Endothelial cell (in vitro differentiated cells): ENCODE results near the gene GFM1. TPM values are rescaled to one million over a fixed set of nuclear protein-coding genes. Genes with fewer than 3 reads are reported as not detected.
A peak's percentile ranks its signal among the peaks of the same experiment; 100 is the strongest.

ENCODE experiments used
- DNase-seq: peaks from one replicate; pipeline ENCODE4 v3.0.0; 2021; ENCODE audit warnings: low spot score
- H3K27ac Mint-ChIP-seq: one replicate; pipeline ENCODE4 v1.8.0; 2021; ENCODE audit warnings: mixed read lengths, inconsistent platforms; ENCODE audit not compliant: unreplicated experiment
- H3K27me3 Mint-ChIP-seq: one replicate; pipeline ENCODE4 v1.8.0; 2021; ENCODE audit warnings: mild to moderate bottlenecking, moderate library complexity, mixed read lengths, inconsistent platforms; ENCODE audit not compliant: unreplicated experiment
- H3K36me3 Mint-ChIP-seq: one replicate; pipeline ENCODE4 v1.8.0; 2021; ENCODE audit warnings: mild to moderate bottlenecking, low read depth, mixed read lengths, inconsistent platforms; ENCODE audit not compliant: unreplicated experiment
- H3K4me1 Mint-ChIP-seq: one replicate; pipeline ENCODE4 v1.8.0; 2021; ENCODE audit warnings: mild to moderate bottlenecking, mixed read lengths, inconsistent platforms; ENCODE audit not compliant: unreplicated experiment
- H3K4me3 Mint-ChIP-seq: one replicate; pipeline ENCODE4 v1.8.0; 2021; ENCODE audit warnings: mild to moderate bottlenecking, mixed read lengths, inconsistent platforms; ENCODE audit not compliant: unreplicated experiment
- H3K9me3 Mint-ChIP-seq: one replicate; pipeline ENCODE4 v1.8.0; 2021; ENCODE audit warnings: mixed read lengths, inconsistent platforms; ENCODE audit not compliant: unreplicated experiment
- total RNA-seq: library from RNA; stranded (reverse); fragmentation: NEBNext Ultra II Directional; extraction: Animal tissue kit (Norgen Biotek cat#: 25700); gene quantifications from one replicate; pipeline ENCODE4 v1.2.1, GENCODE V29; 2021; ENCODE audit not compliant: unreplicated experiment
- TF ChIP-seq, protein P1 (sequence below): fragments of 200-600 bp; sonication (generic); IDR thresholded peaks from one replicate; pipeline ENCODE4 v1.5.0; 2021; ENCODE audit warnings: antibody characterized with exemption; ENCODE audit not compliant: unreplicated experiment

The GFM1 gene
- total RNA-seq, 1 donor from 2014 or later = 71.2 TPM

DNA sequence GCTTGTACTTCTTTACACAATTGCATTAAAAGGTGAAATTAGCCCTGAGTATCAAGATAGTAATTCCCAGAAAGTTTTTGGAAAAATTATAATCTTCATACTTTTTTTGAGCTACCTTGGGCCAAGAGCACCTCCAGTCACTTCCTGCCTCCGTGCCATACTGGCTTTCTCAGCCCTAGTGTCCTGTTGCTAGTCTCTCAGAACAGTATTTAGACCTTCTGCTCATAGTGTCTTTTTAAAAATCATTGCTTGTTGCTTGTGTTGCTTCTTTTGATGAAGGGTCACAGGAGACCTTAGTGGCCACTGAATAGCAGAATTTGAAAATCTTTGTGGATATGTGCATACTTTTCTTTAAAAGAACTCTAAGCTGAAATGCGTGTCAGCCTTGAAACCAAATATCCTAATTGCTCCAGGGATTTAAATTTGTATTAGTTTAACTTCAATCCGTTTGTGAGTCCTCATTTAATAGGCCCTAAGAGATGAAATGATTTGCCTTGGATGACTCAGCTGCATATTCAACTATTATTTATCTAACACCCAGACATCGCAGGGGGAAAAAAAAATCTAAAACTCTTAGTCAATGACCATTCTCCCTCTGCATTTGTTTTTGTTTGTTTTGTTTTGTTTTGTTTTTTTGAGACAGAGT, 57.2 kb downstream of the GFM1 start:
- no peak overlapping the region for H3K4me3 Mint-ChIP-seq
- H3K4me1 Mint-ChIP-seq = peaks cover 36% of the 10 kb centered on the region
- TF ChIP-seq, protein P1, sequence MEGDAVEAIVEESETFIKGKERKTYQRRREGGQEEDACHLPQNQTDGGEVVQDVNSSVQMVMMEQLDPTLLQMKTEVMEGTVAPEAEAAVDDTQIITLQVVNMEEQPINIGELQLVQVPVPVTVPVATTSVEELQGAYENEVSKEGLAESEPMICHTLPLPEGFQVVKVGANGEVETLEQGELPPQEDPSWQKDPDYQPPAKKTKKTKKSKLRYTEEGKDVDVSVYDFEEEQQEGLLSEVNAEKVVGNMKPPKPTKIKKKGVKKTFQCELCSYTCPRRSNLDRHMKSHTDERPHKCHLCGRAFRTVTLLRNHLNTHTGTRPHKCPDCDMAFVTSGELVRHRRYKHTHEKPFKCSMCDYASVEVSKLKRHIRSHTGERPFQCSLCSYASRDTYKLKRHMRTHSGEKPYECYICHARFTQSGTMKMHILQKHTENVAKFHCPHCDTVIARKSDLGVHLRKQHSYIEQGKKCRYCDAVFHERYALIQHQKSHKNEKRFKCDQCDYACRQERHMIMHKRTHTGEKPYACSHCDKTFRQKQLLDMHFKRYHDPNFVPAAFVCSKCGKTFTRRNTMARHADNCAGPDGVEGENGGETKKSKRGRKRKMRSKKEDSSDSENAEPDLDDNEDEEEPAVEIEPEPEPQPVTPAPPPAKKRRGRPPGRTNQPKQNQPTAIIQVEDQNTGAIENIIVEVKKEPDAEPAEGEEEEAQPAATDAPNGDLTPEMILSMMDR = no peak
- DNase-seq = no peak
- H3K9me3 Mint-ChIP-seq = no peaks in the 10 kb centered on the region
- no peak overlapping the region for H3K27ac Mint-ChIP-seq
- peaks cover 10% of the 10 kb centered on the region for H3K36me3 Mint-ChIP-seq
- peaks cover 2% of the 10 kb centered on the region for H3K27me3 Mint-ChIP-seq

DNA sequence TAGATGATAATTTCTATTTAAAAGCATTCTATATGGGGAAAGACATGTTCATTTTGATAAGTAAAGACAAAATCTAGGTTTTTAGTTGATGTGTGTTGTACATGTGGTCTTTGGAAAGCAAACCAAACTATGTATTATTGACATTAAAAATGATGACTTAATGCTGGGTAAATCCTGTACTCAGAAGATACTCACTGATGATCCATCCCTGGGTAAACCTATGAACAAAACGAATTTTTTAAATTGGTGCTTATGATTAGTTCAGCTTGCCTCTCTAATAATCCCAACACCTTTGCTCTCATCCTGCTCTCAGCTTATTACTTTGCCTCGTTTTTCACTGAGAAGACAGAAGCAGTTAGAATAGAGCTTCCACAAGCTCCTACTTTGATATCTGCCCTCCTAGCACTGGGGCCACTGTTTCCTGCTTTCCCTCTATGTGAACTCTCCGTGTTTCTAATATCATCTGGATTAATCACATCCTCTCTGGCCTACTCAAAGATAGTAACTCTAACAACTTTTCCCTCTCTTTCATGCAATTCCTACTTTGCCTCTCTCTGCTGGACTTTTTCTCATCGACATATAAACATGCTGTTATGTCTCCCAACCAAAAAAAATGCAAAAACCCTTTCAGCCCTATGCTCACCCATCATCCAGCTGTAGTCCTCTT, 58.6 kb downstream of the GFM1 start:
- H3K27ac Mint-ChIP-seq = peak overlapping the region; percentile 0
- H3K9me3 Mint-ChIP-seq = no peaks in the 10 kb centered on the region
- peaks cover 16% of the 10 kb centered on the region for H3K36me3 Mint-ChIP-seq
- no peak for DNase-seq
- TF ChIP-seq, protein P1 = no peak
- peaks cover 36% of the 10 kb centered on the region for H3K4me1 Mint-ChIP-seq
- H3K27me3 Mint-ChIP-seq = peaks cover 2% of the 10 kb centered on the region
- peak overlapping the region; percentile 15 for H3K4me3 Mint-ChIP-seq

DNA sequence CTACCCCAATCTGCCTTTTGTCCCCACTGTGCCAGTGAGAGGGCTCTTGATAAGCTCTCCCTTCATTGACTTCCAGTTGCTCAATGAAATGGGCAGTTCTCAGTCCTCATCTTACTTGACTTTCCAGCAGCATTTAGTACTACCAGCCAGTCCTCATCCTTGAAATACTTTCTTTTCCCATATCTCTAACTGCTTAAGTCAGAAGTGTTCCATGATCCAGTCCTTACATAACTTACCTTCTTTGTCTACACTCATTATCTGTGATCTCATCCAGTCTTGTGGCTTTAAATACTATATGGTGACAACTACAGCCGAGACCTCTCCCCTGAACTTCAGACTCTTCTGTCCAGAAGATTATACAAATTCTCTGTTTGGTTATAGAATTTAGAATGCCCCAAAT, 59.2 kb downstream of the GFM1 start:
- DNase-seq = no peak
- Mint-ChIP-seq H3K27me3 (peaks cover 2% of the 10 kb centered on the region), H3K27ac (no peak overlapping the region), H3K9me3 (no peaks in the 10 kb centered on the region), H3K4me3 (peak overlapping the region; percentile 8), H3K36me3 (peaks cover 21% of the 10 kb centered on the region), H3K4me1 (peaks cover 36% of the 10 kb centered on the region)
- TF ChIP-seq, protein P1 = no peak

DNA sequence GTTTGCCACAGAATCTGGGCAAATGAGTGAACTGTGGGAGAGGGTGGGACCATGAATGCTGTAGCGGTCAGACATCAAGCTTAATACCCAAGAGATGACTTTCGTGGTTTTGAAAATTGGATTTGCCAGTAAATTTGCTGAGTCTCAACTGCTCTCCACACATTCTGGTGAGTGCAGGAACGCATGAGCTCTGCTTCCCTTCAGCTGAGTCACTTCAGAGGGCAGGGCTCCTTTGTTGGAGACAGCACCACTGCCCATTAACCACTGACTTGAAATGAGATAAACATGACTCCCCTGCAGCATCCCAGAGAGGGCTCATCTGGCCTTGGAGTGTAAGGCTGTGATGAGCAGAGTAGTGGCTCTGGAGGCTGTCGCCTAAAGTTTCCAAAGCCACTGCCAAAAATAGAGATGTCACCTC, 65.3 kb downstream of the GFM1 start:
- Mint-ChIP-seq H3K36me3 (peaks cover 41% of the 10 kb centered on the region), H3K4me3 (no peak overlapping the region), H3K9me3 (no peaks in the 10 kb centered on the region), H3K27ac (no peak overlapping the region), H3K27me3 (peaks cover 5% of the 10 kb centered on the region), H3K4me1 (peaks cover 35% of the 10 kb centered on the region)
- TF ChIP-seq, protein P1 = no peak
- no peak for DNase-seq

DNA sequence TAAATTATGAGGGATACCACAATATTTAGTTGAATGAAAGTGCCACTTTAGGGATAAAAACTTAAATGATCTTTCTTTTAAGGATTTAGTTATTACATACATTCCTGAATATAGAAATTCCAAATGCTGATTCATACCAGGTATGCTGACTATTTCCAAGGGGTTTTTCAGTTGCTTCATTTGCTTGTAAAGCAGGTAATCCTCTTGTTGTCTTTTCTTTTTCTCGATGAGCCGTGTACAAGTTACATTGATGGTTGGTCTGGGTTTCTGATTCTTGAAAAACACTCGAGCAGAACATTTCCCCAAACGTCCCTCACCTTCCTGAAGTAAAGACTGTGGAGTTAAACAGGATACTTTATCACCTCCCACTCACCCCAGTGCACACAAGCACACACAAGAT, 66.3 kb downstream of the GFM1 start:
- TF ChIP-seq, protein P1 = no peak
- peaks cover 41% of the 10 kb centered on the region for H3K36me3 Mint-ChIP-seq
- H3K27me3 Mint-ChIP-seq = peaks cover 5% of the 10 kb centered on the region
- peaks cover 43% of the 10 kb centered on the region for H3K4me1 Mint-ChIP-seq
- H3K4me3 Mint-ChIP-seq = no peak overlapping the region
- H3K9me3 Mint-ChIP-seq = no peaks in the 10 kb centered on the region
- DNase-seq = no peak
- no peak overlapping the region for H3K27ac Mint-ChIP-seq
